HepG2 (cell line): ENCODE results near the gene TGM1. TPM values are rescaled to one million over a fixed set of nuclear protein-coding genes. Genes with fewer than 3 reads are reported as not detected.
A peak's percentile ranks its signal among the peaks of the same experiment; 100 is the strongest.

Source experiments
- ARID4A ChIP-seq: sonication (generic); formaldehyde crosslinking; IDR thresholded peaks from 2 replicates; pipeline ENCODE4 v1.5.0; 2020; ENCODE audit warnings: mild to moderate bottlenecking, missing genetic modification reagents, borderline replicate concordance
- FOXK2 ChIP-seq: fragments of 450-650 bp; IDR thresholded peaks from 2 replicates; pipeline ENCODE4 v1.6.1; 2016
- MBNL3 ChIP-seq: fragments of 250-450 bp; sonication (Bioruptor Pico); conservative IDR thresholded peaks from 2 replicates; pipeline ENCODE4 v1.8.0; 2022; ENCODE audit warnings: mild to moderate bottlenecking, inconsistent platforms
- NFYC ChIP-seq: IDR thresholded peaks from 2 replicates; pipeline ENCODE4 v1.6.1; 2016; ENCODE audit warnings: missing genetic modification reagents, missing compliant biosample characterization
- PAX8 ChIP-seq: sonication (generic); formaldehyde crosslinking; IDR thresholded peaks from 2 replicates; pipeline ENCODE4 v1.8.0; 2022; ENCODE audit warnings: mild to moderate bottlenecking, missing genetic modification reagents, borderline replicate concordance
- RFX3 ChIP-seq: IDR thresholded peaks from 2 replicates; pipeline ENCODE4 v1.6.1; 2016; ENCODE audit warnings: missing biosample characterization, missing genetic modification reagents
- TCF7L2 ChIP-seq: IDR thresholded peaks from 2 replicates; pipeline ENCODE4 v1.6.1; 2011; ENCODE audit warnings: mild to moderate bottlenecking, low read depth, low read length, moderate library complexity
- ZBTB44 ChIP-seq: sonication (generic); formaldehyde crosslinking; IDR thresholded peaks from 2 replicates; pipeline ENCODE4 v1.4.0; 2020; ENCODE audit warnings: missing genetic modification reagents
- ZNF547 ChIP-seq: sonication (generic); formaldehyde crosslinking; IDR thresholded peaks from 2 replicates; pipeline ENCODE4 v1.5.1; 2020; ENCODE audit warnings: mild to moderate bottlenecking, missing genetic modification reagents
- ZNF605 ChIP-seq: sonication (generic); formaldehyde crosslinking; IDR thresholded peaks from 2 replicates; pipeline ENCODE4 v1.8.0; 2022; ENCODE audit warnings: mild to moderate bottlenecking, missing genetic modification reagents
- ZNF629 ChIP-seq: sonication (generic); formaldehyde crosslinking; conservative IDR thresholded peaks from 2 replicates; pipeline ENCODE4 v1.5.0; 2020; ENCODE audit warnings: missing genetic modification reagents
- ZNF747 ChIP-seq: sonication (generic); formaldehyde crosslinking; IDR thresholded peaks from 2 replicates; pipeline ENCODE4 v1.8.1; 2023; ENCODE audit warnings: missing genetic modification reagents, mild to moderate bottlenecking, borderline replicate concordance
- polyA plus RNA-seq, 8 experiments: library from polyadenylated mRNA; depleted of rRNA in 3 of 8; stranded (reverse) in 7 of 8; unstranded in 1 of 8; fragments of >200 nt; fragmentation: Illumina TruSeq in 4 of 8; extraction: Trizol in 4 of 8; gene quantifications; 2 replicates each; pipeline versions ENCODE4 v1.2.1 to v1.2.3, GENCODE V29; 2011 to 2016; ENCODE audit warnings: low read depth in 4 of 8, missing spikeins in 1 of 8, mixed read lengths in 1 of 8; ENCODE audit not compliant: insufficient read depth in 1 of 8
- total RNA-seq, 5 experiments: library from RNA; depleted of rRNA; stranded (reverse); fragments of >200 nt; fragmentation: Illumina TruSeq; extraction: Trizol; gene quantifications; 2 replicates each; pipeline ENCODE4 v1.2.3, GENCODE V29; 2016; ENCODE audit warnings: low read depth in 1 of 5
- TF ChIP-seq, protein P1 (sequence below): IDR thresholded peaks from 2 replicates; pipeline ENCODE4 v1.6.1; 2018; ENCODE audit warnings: missing genetic modification reagents, mild to moderate bottlenecking, missing compliant biosample characterization
- TF ChIP-seq, protein P2 (sequence below): sonication (generic); formaldehyde crosslinking; IDR thresholded peaks from 2 replicates; pipeline ENCODE4 v1.4.0; 2020; ENCODE audit warnings: missing genetic modification reagents, borderline replicate concordance
- TF ChIP-seq, protein P3 (sequence below): sonication (generic); formaldehyde crosslinking; IDR thresholded peaks from 2 replicates; pipeline ENCODE4 v1.9.0; 2021; ENCODE audit warnings: missing genetic modification reagents, mild to moderate bottlenecking, borderline replicate concordance

The TGM1 gene
- total and polyA plus RNA-seq, 2 of the 13 experiments (the other 11 are each of a cell fraction or from before 2014, with no cell fraction given) = 3.2 to 10.6 TPM

DNA sequence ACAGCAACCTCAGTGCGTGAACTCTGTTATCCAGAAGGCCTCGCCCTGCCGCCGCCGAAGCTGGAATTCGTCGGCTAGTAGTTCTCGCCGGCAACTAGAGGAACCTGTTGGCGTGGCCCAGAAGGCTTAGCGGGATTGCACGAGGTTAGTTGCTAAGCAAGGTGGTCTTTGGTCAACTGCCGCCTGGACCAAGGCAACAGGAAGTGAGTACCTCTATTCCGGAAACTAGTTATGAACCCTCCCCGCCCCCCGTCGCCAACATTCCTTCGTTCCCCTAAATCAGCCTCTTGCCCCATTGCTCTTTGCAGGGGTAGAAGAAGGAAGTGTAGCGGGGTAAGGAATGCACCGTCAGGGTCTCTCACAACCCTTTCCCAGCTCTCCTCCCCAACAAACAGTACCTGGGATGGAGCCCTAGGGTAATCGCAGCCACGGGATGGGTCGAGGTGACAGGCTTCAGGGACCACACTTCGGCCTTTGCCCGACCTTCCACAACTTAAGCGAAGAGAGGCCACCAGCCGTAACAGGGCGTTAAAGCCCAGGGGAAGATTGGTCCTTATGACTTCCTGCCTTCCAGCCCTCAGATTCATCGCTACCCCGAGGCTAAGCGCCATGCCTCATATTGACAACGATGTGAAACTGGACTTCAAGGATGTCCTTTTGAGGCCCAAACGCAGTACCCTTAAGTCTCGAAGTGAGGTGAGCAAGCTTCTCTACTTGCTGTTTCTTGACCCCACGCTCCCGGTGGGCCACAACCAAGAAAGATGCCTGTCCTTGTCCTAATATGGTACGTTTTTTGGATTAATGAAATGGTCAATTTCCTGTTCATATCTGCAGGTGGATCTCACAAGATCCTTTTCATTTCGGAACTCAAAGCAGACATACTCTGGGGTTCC, 30.1 kb downstream of the TGM1 start, which contains the start of gene GMPR2 (continued):
- TF ChIP-seq, protein P1, sequence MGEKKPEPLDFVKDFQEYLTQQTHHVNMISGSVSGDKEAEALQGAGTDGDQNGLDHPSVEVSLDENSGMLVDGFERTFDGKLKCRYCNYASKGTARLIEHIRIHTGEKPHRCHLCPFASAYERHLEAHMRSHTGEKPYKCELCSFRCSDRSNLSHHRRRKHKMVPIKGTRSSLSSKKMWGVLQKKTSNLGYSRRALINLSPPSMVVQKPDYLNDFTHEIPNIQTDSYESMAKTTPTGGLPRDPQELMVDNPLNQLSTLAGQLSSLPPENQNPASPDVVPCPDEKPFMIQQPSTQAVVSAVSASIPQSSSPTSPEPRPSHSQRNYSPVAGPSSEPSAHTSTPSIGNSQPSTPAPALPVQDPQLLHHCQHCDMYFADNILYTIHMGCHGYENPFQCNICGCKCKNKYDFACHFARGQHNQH (CRISPR knock-in tag) = peak; percentile 88
- TF ChIP-seq PAX8 (CRISPR knock-in tag) = peak; percentile 94
- peak; percentile 95 for TF ChIP-seq ARID4A (CRISPR knock-in tag)
- TF ChIP-seq, protein P2, sequence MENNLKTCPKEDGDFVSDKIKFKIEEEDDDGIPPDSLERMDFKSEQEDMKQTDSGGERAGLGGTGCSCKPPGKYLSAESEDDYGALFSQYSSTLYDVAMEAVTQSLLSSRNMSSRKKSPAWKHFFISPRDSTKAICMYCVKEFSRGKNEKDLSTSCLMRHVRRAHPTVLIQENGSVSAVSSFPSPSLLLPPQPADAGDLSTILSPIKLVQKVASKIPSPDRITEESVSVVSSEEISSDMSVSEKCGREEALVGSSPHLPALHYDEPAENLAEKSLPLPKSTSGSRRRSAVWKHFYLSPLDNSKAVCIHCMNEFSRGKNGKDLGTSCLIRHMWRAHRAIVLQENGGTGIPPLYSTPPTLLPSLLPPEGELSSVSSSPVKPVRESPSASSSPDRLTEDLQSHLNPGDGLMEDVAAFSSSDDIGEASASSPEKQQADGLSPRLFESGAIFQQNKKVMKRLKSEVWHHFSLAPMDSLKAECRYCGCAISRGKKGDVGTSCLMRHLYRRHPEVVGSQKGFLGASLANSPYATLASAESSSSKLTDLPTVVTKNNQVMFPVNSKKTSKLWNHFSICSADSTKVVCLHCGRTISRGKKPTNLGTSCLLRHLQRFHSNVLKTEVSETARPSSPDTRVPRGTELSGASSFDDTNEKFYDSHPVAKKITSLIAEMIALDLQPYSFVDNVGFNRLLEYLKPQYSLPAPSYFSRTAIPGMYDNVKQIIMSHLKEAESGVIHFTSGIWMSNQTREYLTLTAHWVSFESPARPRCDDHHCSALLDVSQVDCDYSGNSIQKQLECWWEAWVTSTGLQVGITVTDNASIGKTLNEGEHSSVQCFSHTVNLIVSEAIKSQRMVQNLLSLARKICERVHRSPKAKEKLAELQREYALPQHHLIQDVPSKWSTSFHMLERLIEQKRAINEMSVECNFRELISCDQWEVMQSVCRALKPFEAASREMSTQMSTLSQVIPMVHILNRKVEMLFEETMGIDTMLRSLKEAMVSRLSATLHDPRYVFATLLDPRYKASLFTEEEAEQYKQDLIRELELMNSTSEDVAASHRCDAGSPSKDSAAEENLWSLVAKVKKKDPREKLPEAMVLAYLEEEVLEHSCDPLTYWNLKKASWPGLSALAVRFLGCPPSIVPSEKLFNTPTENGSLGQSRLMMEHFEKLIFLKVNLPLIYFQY (CRISPR knock-in tag) = peak; percentile 74; the same call in 1 of the 2 replicates
- TF ChIP-seq FOXK2 = peak; percentile 59
- TF ChIP-seq ZNF629 = peak; percentile 48
- TF ChIP-seq, protein P3, sequence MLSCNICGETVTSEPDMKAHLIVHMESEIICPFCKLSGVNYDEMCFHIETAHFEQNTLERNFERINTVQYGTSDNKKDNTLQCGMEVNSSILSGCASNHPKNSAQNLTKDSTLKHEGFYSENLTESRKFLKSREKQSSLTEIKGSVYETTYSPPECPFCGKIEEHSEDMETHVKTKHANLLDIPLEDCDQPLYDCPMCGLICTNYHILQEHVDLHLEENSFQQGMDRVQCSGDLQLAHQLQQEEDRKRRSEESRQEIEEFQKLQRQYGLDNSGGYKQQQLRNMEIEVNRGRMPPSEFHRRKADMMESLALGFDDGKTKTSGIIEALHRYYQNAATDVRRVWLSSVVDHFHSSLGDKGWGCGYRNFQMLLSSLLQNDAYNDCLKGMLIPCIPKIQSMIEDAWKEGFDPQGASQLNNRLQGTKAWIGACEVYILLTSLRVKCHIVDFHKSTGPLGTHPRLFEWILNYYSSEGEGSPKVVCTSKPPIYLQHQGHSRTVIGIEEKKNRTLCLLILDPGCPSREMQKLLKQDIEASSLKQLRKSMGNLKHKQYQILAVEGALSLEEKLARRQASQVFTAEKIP (CRISPR knock-in tag) = no peak
- no peak for TF ChIP-seq ZNF747 (CRISPR knock-in tag)
- TF ChIP-seq TCF7L2 = no peak
- TF ChIP-seq ZNF547 = peak; percentile 92
- no peak; the same call in none of the 2 replicates for TF ChIP-seq ZBTB44 (CRISPR knock-in tag)
- peak; percentile 96 for TF ChIP-seq ZNF605 (CRISPR knock-in tag)
- 0 out of 2 replicates have a peak, but pooled peaks have one; percentile 9 for TF ChIP-seq MBNL3 (CRISPR knock-in tag)
- no peak for TF ChIP-seq RFX3 (CRISPR knock-in tag)
- peak; percentile 46 for TF ChIP-seq NFYC (CRISPR knock-in tag)
